ENCODE results near the gene TECRL.

The TECRL gene

GRCh38 chr4:64326507-64326906, 82.7 kb downstream of the TECRL start:
- no peak for DNase-seq

DNA sequence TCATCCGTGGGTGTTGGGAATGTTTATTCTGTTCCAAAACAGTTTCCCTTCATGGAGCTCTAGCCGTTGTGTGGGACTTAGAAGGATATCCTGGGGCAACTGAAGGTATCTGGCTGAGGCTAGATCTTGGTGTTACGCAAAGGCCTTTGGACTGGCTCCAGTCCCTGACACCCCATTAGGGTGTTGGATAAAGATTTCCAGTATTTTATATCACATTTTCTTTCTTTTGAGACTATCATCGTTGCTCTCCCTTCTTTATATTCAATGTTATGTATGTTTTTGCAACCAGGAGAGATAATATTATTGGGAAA, 103.0 kb downstream of the TECRL start:
- no peak for DNase-seq

GRCh38 chr4:64305565-64306254, 103.5 kb downstream of the TECRL start:
- no peak for DNase-seq

- no peak for DNase-seq
Measured at GRCh38 chr4:64272432-64272831, 136.8 kb downstream of the TECRL start.

DNA sequence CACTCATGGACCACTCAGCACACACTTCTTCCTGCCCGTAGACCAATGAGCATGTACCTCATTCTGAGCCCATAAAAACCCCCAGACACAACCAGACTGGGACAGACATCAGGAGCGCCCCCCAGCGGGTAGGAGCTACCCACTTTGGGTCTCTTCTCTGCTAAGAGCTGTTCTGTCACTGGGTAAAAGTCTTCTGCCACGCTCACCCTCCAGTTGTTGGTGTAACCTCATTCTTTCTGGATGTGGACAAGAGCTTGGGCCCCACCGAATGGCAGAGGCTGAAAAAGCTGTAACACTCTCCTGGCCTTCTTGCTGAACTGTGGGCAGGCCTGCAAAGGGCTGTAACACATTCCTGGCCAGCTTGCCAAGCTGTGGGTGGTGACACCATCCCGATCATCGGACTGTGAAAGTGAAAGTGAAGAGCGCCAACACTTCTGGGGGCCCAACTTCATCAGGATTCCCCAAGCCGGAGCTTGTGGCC, 137.6 kb downstream of the TECRL start:
- no peak for DNase-seq

DNA sequence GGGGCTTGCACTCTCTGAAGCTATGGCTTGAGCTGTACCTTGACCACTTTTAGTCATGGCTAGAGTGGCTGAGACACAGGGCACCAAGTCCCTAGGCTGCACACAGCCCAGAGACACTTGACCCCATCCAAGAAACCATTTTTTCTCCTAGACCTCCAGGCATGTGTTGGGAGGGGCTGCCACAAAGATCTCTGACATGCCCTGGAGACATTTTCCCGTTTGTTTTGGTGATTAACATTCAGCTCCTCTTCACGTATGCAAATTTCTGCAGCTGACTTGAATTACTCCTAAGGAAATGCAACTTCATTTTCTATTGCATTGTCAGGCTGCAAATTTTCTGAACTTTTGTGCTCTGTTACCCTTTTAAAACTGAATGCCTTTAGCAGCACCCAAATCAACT, 142.6 kb downstream of the TECRL start:
- no peak for DNase-seq

GRCh38 chr4:64266263-64266662, 143.0 kb downstream of the TECRL start:
- DNase-seq = no peak

DNA sequence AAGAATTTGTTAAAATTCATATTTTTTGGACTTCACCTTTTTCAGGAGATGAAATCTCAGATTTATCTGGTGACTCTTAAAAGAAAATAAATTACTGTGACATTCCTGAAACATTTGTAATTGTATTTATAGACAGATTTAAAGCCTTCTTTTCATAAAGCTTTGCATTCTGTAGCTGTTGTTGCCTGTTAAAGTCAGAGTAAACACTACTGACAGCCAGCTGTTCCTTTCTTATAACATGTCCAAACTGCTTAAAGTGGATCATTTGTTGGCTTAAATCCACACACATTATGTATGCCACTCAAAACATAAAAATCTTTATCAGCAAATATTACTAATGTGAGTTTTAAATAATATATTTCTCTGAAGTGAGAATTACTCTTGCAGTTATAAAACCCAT, 157.5 kb downstream of the TECRL start:
- no peak for DNase-seq

GRCh38 chr4:64250488-64250887, 158.8 kb downstream of the TECRL start:
- no peak for DNase-seq

DNA sequence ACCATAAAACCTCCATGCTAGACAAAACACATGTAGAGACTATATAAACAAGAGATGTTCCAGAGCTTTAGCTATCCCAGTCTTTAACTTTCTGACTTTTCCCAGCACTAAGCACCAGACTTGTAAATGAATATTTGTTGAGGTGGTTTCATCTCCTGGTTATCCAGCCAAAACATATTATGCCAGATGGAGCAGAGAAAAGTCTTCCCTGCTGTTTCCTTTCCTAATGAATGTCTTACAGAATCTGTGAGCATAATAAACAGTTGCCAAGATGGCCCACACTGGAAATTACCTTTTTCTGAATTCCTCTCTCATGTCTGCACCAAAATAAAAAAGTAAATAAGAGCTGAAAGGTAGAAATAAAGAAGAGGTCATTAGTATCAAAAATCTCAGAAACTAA, 159.2 kb downstream of the TECRL start:
- no peak for DNase-seq

- DNase-seq = no peak
Measured at GRCh38 chr4:64248186-64248585, 161.1 kb downstream of the TECRL start.

GRCh38 chr4:64230709-64231310, 178.4 kb downstream of the TECRL start:
- no peak for DNase-seq

Measured in stimulated activated CD4-positive, alpha-beta T cell treated with anti-CD3 and anti-CD28 coated beads, Interleukin-4, amount 100 ng/mL, for 4 hours (primary cell).